ENCODE results near the gene PPIL4.
"Not testable (repeated sequence)": the region's sequence is repeated elsewhere in the genome, so short reads cannot be mapped to it uniquely, and the experiment has no call there.

DNA sequence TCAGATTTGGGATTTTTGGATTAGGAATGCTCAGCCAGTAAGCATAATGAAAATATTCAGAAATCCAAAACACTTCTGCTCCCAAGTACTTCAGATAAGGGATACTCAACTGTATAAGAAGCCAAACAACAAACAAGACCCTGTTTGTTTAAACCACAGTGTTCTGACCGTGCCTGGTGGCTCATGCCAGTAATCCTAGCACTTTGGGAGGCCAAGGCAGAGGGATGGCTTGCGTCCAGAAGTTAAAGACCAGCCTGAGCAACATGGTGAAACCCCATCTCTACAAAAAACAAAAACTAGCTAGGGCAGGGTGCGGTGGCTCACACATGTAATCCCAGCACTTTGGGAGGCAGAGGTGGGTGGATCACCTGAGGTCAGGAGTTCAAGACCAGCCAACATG lies 85.6 kb downstream of the PPIL4 start:
- TF ChIP-seq EZH2 (IDR thresholded peaks at IDR 0.05; ENCODE audit: low read depth, unreplicated experiment); POLR2AphosphoS5 (IDR thresholded peaks at IDR 0.05; ENCODE audit: low read depth); CREB1 (CRISPR knock-in tag; IDR thresholded peaks at IDR 0.05; ENCODE audit: low read depth); EZH2phosphoT487 (IDR thresholded peaks at IDR 0.05; ENCODE audit: unreplicated experiment); ZNF114 (CRISPR knock-in tag; IDR thresholded peaks at IDR 0.05); NANOG (IDR thresholded peaks at IDR 0.05; ENCODE audit: borderline replicate concordance); STAT1 (IDR thresholded peaks at IDR 0.05; ENCODE audit: unreplicated experiment); JUNB (IDR thresholded peaks at IDR 0.05; ENCODE audit: unreplicated experiment); ZNF331 (CRISPR knock-in tag; IDR thresholded peaks at IDR 0.05; ENCODE audit: low read depth): not testable (repeated sequence)
- TF ChIP-seq, protein P1, sequence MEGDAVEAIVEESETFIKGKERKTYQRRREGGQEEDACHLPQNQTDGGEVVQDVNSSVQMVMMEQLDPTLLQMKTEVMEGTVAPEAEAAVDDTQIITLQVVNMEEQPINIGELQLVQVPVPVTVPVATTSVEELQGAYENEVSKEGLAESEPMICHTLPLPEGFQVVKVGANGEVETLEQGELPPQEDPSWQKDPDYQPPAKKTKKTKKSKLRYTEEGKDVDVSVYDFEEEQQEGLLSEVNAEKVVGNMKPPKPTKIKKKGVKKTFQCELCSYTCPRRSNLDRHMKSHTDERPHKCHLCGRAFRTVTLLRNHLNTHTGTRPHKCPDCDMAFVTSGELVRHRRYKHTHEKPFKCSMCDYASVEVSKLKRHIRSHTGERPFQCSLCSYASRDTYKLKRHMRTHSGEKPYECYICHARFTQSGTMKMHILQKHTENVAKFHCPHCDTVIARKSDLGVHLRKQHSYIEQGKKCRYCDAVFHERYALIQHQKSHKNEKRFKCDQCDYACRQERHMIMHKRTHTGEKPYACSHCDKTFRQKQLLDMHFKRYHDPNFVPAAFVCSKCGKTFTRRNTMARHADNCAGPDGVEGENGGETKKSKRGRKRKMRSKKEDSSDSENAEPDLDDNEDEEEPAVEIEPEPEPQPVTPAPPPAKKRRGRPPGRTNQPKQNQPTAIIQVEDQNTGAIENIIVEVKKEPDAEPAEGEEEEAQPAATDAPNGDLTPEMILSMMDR (conservative IDR thresholded peaks at IDR 0.05; ENCODE audit: low read depth in 2 of 2), result not testable (repeated sequence)
- TF ChIP-seq, protein P2, sequence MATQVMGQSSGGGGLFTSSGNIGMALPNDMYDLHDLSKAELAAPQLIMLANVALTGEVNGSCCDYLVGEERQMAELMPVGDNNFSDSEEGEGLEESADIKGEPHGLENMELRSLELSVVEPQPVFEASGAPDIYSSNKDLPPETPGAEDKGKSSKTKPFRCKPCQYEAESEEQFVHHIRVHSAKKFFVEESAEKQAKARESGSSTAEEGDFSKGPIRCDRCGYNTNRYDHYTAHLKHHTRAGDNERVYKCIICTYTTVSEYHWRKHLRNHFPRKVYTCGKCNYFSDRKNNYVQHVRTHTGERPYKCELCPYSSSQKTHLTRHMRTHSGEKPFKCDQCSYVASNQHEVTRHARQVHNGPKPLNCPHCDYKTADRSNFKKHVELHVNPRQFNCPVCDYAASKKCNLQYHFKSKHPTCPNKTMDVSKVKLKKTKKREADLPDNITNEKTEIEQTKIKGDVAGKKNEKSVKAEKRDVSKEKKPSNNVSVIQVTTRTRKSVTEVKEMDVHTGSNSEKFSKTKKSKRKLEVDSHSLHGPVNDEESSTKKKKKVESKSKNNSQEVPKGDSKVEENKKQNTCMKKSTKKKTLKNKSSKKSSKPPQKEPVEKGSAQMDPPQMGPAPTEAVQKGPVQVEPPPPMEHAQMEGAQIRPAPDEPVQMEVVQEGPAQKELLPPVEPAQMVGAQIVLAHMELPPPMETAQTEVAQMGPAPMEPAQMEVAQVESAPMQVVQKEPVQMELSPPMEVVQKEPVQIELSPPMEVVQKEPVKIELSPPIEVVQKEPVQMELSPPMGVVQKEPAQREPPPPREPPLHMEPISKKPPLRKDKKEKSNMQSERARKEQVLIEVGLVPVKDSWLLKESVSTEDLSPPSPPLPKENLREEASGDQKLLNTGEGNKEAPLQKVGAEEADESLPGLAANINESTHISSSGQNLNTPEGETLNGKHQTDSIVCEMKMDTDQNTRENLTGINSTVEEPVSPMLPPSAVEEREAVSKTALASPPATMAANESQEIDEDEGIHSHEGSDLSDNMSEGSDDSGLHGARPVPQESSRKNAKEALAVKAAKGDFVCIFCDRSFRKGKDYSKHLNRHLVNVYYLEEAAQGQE (IDR thresholded peaks at IDR 0.05; ENCODE audit: unreplicated experiment), result not testable (repeated sequence)
- TF ChIP-seq, protein P3, sequence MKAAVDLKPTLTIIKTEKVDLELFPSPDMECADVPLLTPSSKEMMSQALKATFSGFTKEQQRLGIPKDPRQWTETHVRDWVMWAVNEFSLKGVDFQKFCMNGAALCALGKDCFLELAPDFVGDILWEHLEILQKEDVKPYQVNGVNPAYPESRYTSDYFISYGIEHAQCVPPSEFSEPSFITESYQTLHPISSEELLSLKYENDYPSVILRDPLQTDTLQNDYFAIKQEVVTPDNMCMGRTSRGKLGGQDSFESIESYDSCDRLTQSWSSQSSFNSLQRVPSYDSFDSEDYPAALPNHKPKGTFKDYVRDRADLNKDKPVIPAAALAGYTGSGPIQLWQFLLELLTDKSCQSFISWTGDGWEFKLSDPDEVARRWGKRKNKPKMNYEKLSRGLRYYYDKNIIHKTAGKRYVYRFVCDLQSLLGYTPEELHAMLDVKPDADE (IDR thresholded peaks at IDR 0.05), result not testable (repeated sequence)
- TF ChIP-seq, protein P4, sequence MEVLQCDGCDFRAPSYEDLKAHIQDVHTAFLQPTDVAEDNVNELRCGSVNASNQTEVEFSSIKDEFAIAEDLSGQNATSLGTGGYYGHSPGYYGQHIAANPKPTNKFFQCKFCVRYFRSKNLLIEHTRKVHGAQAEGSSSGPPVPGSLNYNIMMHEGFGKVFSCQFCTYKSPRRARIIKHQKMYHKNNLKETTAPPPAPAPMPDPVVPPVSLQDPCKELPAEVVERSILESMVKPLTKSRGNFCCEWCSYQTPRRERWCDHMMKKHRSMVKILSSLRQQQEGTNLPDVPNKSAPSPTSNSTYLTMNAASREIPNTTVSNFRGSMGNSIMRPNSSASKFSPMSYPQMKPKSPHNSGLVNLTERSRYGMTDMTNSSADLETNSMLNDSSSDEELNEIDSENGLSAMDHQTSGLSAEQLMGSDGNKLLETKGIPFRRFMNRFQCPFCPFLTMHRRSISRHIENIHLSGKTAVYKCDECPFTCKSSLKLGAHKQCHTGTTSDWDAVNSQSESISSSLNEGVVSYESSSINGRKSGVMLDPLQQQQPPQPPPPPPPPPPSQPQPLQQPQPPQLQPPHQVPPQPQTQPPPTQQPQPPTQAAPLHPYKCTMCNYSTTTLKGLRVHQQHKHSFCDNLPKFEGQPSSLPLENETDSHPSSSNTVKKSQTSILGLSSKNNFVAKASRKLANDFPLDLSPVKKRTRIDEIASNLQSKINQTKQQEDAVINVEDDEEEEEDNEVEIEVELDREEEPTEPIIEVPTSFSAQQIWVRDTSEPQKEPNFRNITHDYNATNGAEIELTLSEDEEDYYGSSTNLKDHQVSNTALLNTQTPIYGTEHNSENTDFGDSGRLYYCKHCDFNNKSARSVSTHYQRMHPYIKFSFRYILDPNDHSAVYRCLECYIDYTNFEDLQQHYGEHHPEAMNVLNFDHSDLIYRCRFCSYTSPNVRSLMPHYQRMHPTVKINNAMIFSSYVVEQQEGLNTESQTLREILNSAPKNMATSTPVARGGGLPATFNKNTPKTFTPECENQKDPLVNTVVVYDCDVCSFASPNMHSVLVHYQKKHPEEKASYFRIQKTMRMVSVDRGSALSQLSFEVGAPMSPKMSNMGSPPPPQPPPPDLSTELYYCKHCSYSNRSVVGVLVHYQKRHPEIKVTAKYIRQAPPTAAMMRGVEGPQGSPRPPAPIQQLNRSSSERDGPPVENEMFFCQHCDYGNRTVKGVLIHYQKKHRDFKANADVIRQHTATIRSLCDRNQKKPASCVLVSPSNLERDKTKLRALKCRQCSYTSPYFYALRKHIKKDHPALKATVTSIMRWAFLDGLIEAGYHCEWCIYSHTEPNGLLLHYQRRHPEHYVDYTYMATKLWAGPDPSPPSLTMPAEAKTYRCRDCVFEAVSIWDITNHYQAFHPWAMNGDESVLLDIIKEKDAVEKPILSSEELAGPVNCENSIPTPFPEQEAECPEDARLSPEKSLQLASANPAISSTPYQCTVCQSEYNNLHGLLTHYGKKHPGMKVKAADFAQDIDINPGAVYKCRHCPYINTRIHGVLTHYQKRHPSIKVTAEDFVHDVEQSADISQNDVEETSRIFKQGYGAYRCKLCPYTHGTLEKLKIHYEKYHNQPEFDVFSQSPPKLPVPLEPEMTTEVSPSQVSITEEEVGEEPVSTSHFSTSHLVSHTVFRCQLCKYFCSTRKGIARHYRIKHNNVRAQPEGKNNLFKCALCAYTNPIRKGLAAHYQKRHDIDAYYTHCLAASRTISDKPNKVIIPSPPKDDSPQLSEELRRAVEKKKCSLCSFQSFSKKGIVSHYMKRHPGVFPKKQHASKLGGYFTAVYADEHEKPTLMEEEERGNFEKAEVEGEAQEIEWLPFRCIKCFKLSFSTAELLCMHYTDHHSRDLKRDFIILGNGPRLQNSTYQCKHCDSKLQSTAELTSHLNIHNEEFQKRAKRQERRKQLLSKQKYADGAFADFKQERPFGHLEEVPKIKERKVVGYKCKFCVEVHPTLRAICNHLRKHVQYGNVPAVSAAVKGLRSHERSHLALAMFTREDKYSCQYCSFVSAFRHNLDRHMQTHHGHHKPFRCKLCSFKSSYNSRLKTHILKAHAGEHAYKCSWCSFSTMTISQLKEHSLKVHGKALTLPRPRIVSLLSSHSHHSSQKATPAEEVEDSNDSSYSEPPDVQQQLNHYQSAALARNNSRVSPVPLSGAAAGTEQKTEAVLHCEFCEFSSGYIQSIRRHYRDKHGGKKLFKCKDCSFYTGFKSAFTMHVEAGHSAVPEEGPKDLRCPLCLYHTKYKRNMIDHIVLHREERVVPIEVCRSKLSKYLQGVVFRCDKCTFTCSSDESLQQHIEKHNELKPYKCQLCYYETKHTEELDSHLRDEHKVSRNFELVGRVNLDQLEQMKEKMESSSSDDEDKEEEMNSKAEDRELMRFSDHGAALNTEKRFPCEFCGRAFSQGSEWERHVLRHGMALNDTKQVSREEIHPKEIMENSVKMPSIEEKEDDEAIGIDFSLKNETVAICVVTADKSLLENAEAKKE (CRISPR knock-in tag; IDR thresholded peaks at IDR 0.05), result not testable (repeated sequence)

All from GM23338 (cell line).